AG09319 (cell line): Measurements from ENCODE around the gene GRIN2A.

Experiments
- DNase-seq: peaks from one replicate; pipeline ENCODE4 v3.0.0-alpha.2; 2010; ENCODE audit warnings: low read depth; ENCODE audit errors: extremely low read depth
- CTCF ChIP-seq: IDR thresholded peaks from 2 replicates; pipeline ENCODE4 v1.5.1; 2011; ENCODE audit warnings: low read depth, mild to moderate bottlenecking, inconsistent platforms, low read length, moderate library complexity

Gene GRIN2A

GRCh38 chr16:9976601-9977000 lies 205.6 kb downstream of the GRIN2A start:
- no peak for TF ChIP-seq CTCF
- DNase-seq = no peak

GRCh38 chr16:9971907-9972306 lies 210.3 kb downstream of the GRIN2A start:
- no peak for DNase-seq
- TF ChIP-seq CTCF = no peak

DNA sequence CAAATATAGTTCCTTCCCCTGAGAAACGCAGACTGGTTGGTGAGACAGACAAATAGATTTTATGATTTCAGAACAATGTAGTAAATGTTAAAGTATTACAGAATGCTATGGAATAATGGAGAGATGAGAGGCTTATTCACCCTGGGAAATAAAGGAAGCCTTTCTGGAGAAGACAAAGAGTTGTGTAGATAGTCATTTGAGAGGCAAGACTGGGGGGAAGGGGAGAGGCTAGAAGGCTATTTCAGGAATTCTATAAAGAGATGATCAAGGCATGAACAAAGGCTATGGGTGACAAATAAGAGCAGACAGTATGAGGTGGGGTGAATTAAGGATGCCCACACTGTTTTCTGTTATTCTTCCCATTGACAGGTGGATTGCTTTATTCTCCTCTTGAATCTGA lies 211.4 kb downstream of the GRIN2A start:
- no peak for TF ChIP-seq CTCF
- DNase-seq = no peak

DNA sequence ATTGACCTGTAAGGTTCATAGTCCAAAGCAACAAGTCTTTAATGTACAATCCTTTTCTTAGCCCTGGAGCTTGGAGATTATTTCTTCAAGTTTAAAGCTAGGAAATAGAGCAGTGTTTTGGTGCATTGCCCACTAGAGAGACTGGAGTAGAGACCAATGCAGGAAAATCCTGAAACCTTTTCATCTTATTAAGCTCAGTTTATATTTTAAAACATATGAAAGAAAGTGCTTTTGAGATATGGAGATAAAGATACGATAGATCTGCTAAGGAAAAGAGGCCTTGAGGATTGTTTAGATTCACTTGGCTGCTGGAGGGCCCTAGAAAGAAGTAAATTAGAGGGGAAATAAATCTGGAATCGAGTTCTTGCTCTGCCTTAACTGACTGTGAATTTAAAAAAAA lies 212.0 kb downstream of the GRIN2A start:
- TF ChIP-seq CTCF = no peak
- no peak for DNase-seq

DNA sequence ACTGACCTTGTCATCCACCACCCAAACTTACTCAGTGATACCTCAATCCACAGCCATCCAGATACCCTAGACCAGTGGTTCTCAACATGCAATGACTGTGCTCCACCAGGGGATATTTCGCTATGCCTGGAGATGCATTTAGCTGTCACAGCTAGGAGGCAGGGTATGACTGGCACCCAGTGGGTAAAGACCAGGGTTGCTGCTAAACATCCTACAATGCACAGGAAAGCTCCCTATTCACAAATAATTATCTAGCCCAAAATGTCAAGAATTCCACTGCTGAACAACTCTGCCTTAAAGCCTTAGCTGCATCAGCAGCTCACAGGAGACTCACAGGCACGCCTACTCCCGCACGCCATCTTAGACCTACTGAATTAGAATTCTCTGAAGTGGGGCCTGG lies 212.6 kb downstream of the GRIN2A start:
- no peak for DNase-seq

DNA sequence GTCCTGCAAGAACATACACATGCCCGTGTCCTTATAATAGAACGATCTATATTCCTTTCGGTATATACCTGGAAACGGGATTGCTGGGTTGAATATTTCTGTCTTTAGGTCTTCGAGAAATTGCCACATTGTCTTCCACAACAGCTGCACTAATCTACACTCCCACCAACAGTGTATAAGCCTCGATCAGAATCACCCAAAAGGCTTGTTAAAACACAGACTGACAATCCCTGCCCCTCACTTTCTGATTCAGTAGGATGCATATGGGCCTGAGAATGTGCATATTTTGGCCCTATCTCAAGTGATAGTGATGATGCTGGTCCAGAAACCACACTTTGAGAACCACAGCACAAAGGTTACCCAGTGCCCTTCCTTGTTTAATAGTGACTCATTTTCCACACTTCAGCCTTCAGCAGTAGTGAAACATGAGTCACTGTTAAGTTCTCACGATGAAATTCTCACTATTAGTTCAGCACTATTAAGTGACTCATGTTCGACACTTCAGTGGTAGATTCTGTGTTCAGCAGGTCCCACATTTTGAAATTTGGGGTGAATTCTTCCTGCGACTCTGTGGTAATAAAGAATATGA lies 215.6 kb downstream of the GRIN2A start:
- no peak for DNase-seq
- no peak for TF ChIP-seq CTCF

More for the DNA sequence above, 212.6 kb downstream of the GRIN2A start:
- TF ChIP-seq CTCF = no peak

- DNase-seq = no peak
These were observed 217.1 kb downstream of the GRIN2A start for GRCh38 chr16:9965079-9965478.

More at GRCh38 chr16:9965079-9965478, 217.1 kb downstream of the GRIN2A start:
- no peak for TF ChIP-seq CTCF
